Measurements from ENCODE around the gene EPN2.

- TF ChIP-seq CTCF (conservative IDR thresholded peaks at IDR 0.05 in 1 of 2, IDR thresholded peaks at IDR 0.05 in 1 of 2; ENCODE audit: low read depth in 1 of 2, low read length in 2 of 2) (no peak), EZH2 (IDR thresholded peaks at IDR 0.05; ENCODE audit: low read length, missing control alignments) (no peak)
Measured at GRCh38 chr17:19296786-19297778, 59.9 kb downstream of the EPN2 start.
